ENCODE measurements around the gene TRIM40.
"Not testable (repeated sequence)": the region's sequence is repeated elsewhere in the genome, so short reads cannot be mapped to it uniquely, and the experiment has no call there.

Gene TRIM40

DNA sequence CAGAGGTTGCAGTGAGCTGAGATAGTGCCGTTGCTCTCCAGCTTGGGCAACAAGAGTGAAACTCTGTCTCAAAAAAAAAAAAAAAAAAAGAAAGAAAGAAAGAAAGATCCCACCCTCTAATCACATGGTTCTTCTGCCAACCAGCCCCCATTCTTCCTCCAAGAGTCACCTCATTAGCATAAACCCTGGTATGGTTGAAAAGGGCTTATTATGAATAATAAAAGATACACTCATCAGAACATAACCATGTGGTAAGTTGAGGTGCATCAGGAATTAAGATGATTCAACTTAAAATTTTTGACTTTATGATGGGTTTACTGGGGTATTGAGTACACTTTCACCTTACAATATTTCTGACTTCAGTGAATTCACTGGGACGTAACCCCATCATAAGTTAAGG lies 793 bp upstream of the TRIM40 start:
- no peak for TF ChIP-seq CTCF (IDR thresholded peaks at IDR 0.05; ENCODE audit: control extremely low read depth, extremely low read depth, low read depth, missing control alignments)
- CTCF ChIA-PET, result interaction anchor here (1.3 to 10.1 kb wide), 2 partner anchors 12 to 30 kb away, joined by 4 to 313 read pairs; no protein-coding TSS in a partner anchor
- no peak for DNase-seq (ENCODE audit: extremely low spot score)
- POLR2A ChIA-PET, result no interaction called here

- no peak for DNase-seq (ENCODE audit: extremely low spot score)
- CTCF ChIA-PET, result interaction anchor here (1.3 to 10.1 kb wide), 3 partner anchors 11 to 32 kb away, joined by 3 to 313 read pairs (median 4); no protein-coding TSS in a partner anchor
These were observed 788 bp downstream of the TRIM40 start for GRCh38 chr6:30136570-30137286.

DNA sequence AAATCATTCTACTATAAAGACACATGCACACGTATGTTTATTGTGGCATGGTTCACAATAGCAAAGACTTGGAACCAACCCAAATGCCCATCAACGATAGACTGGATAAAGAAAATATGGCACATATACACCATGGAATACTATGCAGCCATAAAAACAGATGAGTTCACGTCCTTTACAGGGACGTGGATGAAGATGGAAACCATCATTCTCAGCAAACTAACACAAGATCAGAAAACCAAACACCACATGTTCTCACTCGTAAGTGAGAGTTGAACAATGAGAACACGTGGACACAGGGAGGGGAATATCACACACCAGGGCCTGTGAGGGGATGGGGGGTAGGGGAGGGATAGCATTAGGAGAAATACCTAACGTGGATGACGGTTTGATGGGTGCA lies 4.3 kb downstream of the TRIM40 start:
- POLR2A ChIA-PET; DNase-seq (ENCODE audit: extremely low spot score): not testable (repeated sequence)
- CTCF ChIA-PET, result interaction anchor here (8.6 kb wide), 1 partner anchor 8 kb away, joined by 67 read pairs; no protein-coding TSS in a partner anchor

More at GRCh38 chr6:30136570-30137286, 788 bp downstream of the TRIM40 start:
- TF ChIP-seq CTCF (IDR thresholded peaks at IDR 0.05; ENCODE audit: control extremely low read depth, extremely low read depth, low read depth, missing control alignments), result no peak
- POLR2A ChIA-PET, result no interaction called here

GRCh38 chr6:30142665-30143064 lies 6.7 kb downstream of the TRIM40 start:
- ChIA-PET POLR2A (no interaction called here), CTCF (interaction anchor here (1.1 to 8.6 kb wide), 3 partner anchors 11 to 216 kb away, joined by 3 to 67 read pairs (median 5); no protein-coding TSS in a partner anchor)
- TF ChIP-seq CTCF (IDR thresholded peaks at IDR 0.05; ENCODE audit: control extremely low read depth, extremely low read depth, low read depth, missing control alignments), result no peak
- no peak for DNase-seq (ENCODE audit: extremely low spot score)

- POLR2A ChIA-PET, result no interaction called here
- CTCF ChIA-PET, result interaction anchor here (1.1 to 8.6 kb wide), 3 partner anchors 12 to 215 kb away, joined by 3 to 67 read pairs (median 5); no protein-coding TSS in a partner anchor
- DNase-seq (ENCODE audit: extremely low spot score), result no peak
- no peak for TF ChIP-seq CTCF (IDR thresholded peaks at IDR 0.05; ENCODE audit: control extremely low read depth, extremely low read depth, low read depth, missing control alignments)
These were observed 7.8 kb downstream of the TRIM40 start for GRCh38 chr6:30143780-30144179.

- CTCF ChIA-PET, result interaction anchor here (8.6 kb wide), 1 partner anchor 13 kb away, joined by 67 read pairs; no protein-coding TSS in a partner anchor
- POLR2A ChIA-PET, result no interaction called here
- DNase-seq (ENCODE audit: extremely low spot score), result no peak
- TF ChIP-seq CTCF (IDR thresholded peaks at IDR 0.05; ENCODE audit: control extremely low read depth, extremely low read depth, low read depth, missing control alignments), result no peak
These were observed 8.9 kb downstream of the TRIM40 start for GRCh38 chr6:30144811-30145210.

GRCh38 chr6:30145818-30146217 lies 9.9 kb downstream of the TRIM40 start:
- POLR2A ChIA-PET, result no interaction called here
- CTCF ChIA-PET, result interaction anchor here (8.6 kb wide), 1 partner anchor 14 kb away, joined by 67 read pairs; no protein-coding TSS in a partner anchor
- no peak for TF ChIP-seq CTCF (IDR thresholded peaks at IDR 0.05; ENCODE audit: control extremely low read depth, extremely low read depth, low read depth, missing control alignments)
- no peak for DNase-seq (ENCODE audit: extremely low spot score)
